GM21737 (cell line): ENCODE results near the gene TMEM88.

Experiments
- ATAC-seq: cut with Tn5 transposase; IDR thresholded peaks from one replicate; pipeline ENCODE4 v1.9.1; 2021; ENCODE audit warnings: mild to moderate bottlenecking, moderate library complexity; ENCODE audit not compliant: unreplicated experiment

TMEM88 gene

DNA sequence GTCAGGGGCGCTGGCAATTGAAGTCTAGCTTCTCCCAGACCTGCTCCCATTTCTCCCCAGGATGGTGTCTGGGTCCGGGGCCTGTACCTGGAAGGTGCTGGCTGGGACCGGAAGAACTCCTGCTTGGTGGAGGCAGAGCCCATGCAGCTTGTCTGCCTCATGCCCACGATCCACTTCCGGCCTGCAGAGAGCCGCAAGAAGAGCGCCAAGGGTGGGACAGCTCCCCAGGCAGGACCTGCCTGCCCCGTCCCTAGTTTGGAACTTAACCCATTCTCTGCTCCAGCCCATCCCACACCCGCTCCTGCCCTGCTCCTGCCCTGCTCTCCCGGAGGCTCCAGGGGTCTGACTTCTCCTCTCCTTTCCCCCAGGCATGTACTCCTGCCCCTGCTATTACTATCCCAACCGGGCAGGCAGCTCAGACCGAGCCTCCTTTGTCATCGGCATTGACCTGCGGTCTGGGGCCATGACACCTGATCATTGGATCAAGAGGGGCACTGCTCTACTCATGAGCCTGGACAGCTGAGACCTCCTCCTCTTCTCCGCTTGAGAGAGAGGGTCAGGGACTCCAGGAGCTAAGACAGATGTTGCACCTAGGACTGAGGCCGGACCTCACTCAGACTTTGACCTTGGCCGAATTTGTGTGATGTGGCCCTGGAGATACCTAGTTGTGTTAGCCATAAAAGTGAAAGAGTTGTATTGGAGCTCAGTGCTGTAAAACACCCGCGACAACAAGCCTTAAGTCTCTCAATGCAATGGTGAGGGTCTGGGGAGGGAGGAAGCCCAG, 21.7 kb upstream of the TMEM88 start:
- ATAC-seq, result no peak

DNA sequence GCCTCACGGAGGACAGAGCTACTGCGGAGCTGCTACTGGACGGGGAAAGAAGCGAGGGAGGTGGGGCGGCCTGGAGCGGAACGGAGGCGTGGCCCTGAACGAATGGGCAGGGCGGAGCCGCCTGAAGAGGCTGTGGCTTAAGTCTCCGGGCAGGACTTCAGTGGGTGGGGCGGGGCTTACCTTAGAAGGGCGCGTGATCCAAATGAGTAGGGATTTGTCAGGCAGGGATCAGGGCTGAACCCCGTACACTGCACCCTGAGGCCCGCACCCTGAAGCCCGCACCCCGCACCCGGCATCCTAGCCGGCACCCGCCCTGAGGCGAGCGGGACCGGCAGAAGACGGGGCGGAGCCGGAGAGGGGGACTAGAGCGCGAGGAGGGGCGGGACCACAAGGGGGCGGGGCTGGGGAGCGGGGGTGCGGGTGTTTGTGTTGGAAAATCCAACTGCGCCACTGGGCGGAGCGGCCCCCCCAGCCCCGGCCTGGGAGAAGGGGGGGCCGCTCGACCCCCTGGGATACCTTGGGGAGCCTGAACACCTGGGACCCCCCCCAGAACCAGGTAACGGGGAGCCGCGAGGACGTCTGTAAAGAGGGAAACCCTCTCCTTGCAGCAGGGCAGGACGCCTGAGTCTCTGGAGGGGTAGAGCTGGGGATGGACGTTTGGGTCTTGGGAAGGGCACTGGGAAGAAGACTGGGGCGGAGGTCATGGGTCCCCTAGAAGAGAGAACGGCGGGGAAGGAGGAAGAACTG, 20.9 kb upstream of the TMEM88 start, which contains the start of gene KDM6B:
KDM6B (plus strand) TSS at position 423 of the 747 bp plus-strand sequence. CDS start 11,338 bp downstream, outside the sequence.
- ATAC-seq, result peak; percentile 33

GRCh38 chr17:7834542-7834956, 20.3 kb upstream of the TMEM88 start:
- ATAC-seq, result peak; percentile 6

- peak; percentile 39 for ATAC-seq
Measured at GRCh38 chr17:7834957-7835813, 19.7 kb upstream of the TMEM88 start.

GRCh38 chr17:7835814-7836595, 18.9 kb upstream of the TMEM88 start:
- peak; percentile 28 for ATAC-seq

- ATAC-seq, result no peak
Measured at GRCh38 chr17:7836596-7837407, 18.1 kb upstream of the TMEM88 start.

DNA sequence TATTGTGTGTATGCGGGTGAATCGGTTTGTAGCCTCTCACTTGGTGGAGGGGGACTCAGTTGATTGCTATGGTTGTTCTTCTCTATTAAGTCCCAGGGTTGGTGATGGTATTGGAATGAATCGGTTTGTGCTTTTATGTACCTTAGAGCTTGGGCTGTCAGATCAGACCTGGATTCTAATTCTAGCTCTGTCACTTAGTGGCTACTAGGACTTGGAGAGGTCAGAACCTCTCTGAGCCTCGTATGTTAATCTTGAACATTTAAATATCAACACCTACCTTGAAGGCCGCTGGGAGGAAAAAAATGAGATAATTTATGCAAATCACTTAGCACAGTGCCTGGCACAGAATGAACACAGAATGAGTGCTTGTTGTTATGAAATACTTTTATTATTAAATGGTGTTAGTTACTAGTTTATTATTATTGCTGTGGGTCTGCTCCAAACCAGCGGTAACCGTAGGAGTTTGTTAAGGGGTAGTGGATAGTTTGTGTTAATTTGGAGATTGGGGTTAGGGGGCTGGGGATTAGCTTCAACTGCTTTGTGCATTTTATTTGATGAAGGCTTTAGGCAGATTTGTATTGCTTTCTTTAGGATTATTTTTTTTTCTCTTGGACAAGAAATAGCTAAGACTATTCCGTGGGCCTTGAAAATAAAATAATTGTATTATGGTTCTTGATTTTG, 17.3 kb upstream of the TMEM88 start:
- ATAC-seq, result no peak

DNA sequence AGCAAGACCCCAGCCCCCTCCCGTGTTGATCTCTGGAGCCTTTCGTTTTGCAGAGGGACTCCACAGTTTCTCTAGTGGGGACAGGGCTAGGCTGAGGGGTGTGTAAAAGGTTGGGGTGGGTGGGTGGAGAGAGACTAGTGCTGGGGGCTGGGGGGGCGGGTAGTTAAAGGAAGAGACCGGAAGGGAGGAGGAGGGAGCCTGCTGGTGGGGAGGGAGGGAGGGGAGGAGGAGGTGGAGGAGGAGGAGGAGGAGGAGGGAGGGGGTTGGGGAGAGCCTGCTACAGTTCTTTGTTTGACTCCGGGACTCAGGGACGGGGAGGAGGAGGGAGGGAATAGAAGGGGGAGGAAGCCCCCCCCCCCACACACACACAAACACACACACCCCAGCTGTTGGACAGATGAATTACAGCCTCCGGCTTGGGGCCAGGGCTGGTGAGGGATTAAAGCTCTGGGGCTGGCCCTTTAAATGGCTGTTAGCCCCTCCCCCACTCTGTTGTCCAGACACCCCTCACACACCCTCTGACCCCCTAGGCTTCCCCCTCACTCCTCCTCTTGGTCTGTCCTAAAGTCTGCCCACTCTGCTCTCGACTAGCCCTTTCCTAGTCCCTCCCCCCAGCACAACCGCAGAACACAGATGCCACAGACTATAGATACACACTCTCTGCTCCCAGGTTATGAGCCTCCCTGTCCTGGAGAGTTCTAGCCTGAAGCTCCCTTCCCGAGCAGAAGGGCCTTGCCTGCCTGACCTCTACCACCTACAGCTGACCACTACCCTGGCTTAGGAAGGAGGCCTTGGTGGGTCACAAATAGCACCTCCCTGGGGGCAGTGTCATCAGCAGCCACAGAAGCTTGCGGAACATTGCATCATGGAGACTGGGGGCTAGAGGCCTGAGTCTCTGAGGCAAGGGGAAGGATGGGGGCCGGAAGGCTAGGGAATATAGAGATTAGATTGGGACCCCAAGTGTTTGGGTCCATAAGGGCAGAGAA, 16.5 kb upstream of the TMEM88 start:
- no peak for ATAC-seq

DNA sequence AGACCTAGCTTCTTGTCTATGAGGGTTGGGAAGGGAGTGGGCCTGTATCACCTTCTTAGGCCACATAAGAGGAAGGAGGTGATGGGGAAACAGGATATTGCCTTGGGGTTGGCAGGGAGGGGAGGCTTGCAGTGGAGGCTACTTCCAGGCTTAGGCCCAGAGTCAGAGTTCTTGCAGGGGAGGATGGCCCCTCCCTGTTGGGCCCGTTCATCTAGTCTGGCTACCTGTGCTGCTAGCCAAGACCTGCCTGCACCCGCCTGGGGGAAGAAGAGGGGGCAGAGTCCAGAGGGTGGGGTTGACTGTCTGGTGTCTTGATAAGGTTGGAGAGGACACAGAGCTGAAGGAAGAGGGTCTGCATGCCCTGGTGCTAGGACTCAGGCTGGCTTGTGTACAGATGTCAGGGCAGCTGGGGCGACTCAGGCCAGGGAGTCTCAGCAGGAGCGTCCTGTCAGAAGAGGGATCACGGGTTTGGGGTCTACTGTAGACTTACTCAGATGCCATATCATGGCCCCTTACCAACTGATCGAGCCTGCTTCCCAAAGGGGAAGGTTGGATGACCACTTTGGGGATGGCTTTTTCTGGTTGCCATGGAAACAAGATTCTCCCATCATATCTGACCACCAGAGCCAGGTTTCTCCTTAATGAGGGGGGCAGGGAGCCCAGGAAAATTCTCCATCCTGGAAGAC, 15.5 kb upstream of the TMEM88 start:
- no peak for ATAC-seq

- no peak for ATAC-seq
Measured at GRCh38 chr17:7839876-7840261, 15.0 kb upstream of the TMEM88 start.

DNA sequence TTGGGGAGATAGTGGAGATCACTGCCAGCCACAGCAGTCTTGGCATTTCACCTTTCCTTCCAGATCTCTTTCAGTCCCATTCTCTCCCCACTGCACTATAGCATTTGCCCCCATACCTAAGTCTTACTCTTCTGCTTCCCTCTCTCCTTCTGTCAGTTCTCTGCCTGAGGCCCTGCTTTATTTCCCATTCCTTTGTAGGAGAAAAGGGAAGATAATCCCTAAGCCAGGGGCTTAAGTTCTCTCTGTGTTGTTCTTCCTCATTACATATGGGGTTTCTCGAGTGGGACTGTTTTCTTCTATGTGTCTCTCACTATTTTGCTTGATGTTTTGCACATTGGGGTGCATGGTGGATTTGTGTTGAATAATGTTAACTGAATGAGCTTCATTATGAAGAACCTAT, 14.4 kb upstream of the TMEM88 start:
- ATAC-seq, result no peak

- no peak for ATAC-seq
Measured at GRCh38 chr17:7840875-7841274, 14.0 kb upstream of the TMEM88 start.

DNA sequence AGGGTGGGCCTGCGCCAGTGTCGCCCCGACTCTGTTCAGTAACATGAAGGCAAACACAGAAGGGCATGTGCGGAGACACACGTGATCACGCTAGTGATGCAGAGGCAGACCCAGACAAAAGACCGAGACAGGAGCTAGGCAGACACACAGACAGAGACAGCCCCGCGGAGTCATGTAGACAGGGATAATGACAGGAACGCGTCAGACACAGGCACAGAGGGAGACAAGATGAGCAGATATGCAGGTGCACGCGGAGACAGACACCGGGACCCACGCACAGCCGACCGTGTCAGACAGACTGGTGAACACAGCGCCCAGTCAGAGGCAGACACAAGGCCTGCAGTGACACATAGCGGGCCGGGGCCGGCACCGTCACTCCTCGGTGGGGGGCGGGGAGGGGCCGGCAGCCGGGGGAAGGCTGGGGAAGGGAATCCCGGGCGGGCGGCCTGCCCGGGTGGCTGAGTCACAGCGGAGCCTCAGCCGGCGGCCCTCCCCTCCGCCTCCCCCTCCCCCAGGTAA, 13.4 kb upstream of the TMEM88 start:
- peak; percentile 15 for ATAC-seq

DNA sequence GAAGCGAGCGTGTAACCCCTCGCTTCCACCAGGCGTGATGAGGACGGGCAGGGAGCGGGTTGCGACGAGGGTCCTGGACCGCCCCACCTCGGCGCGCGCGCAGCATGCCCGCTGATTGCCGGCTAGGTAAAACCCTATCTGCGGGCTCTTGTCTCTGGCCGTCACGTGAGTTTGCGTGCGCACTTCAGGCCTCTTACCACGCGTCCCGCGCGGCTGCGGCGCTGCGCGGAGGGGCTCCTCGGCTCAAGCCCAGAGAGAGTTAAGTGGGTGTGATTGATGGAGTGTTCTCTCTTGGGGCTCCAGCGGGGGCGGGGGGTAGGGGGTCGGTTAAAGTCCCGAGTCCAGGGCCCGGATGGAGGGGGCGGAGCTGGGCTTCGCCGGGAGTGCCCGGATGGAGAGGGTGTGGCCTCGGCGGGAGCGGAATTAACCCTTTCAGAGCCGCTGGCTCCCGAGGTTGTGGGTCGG, 12.9 kb upstream of the TMEM88 start:
- ATAC-seq, result peak; percentile 13

DNA sequence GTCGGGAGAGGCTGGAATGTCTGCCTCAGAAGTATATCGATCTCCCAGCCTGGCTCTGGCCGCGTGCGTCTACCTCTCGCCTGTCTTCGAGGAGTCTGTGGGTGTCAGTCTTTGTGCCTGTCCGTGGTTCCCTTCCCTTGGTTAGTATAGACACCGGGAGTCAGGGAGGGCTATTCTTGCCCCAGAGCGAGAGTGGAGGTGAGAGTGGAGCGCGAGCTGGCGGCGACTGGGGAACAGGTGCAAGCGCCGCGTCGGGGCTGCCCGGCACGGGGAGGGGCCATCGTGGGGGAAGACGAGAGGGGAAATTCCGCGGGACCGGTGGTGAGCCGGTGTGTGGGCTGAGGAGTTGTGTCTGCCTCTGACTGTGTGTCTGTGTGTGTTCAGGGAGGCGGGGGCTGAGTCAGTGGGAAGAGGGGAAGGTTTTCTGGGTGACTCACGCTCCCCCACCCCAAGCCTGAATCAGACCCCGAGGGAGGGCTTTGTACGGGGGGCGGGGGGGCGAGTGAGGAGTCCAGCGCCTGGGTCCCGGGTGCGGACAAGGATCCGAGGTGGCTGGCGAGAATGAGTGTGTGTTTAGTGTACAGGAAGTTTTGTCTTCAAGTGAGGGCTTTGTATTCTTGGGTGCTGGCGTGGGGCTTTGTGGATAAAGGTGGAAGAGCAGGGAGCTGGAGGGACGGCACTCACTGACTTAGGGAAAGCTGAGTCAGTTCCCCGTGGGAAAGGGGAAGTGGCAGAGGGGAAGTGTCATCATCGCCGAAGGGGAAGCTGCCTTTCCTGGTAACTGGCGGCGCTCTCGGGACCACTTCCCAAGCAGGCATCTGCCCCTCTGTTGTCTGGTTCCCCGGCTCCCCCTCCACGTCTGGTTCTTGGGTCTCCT, 12.2 kb upstream of the TMEM88 start:
- peak; percentile 29 for ATAC-seq

- no peak for ATAC-seq
Measured at GRCh38 chr17:7843257-7843535, 11.7 kb upstream of the TMEM88 start.
